Upper lobe of left lung (tissue), 4 donors: ENCODE data around the gene GCM1.

ENCODE experiments used
- EP300 ChIP-seq, 4 donors: sonication (generic); formaldehyde crosslinking; IDR thresholded peaks; one replicate each; pipeline ENCODE4 v1.5.1; 2017; ENCODE audit warnings: antibody characterized with exemption in 4 of 4, control low read depth in 2 of 4
- POLR2A ChIP-seq, 4 donors: fragments of 450-650 bp; IDR thresholded peaks; one replicate each; pipeline ENCODE4 v1.5.1; 2016 to 2017; ENCODE audit warnings: antibody characterized with exemption in 4 of 4, mild to moderate bottlenecking in 2 of 4
- POLR2AphosphoS5 ChIP-seq, 2 donors: sonication (generic); formaldehyde crosslinking; IDR thresholded peaks; one replicate each; pipeline ENCODE4 v1.5.1; 2017; ENCODE audit warnings: antibody characterized with exemption in 2 of 2
- TF ChIP-seq, protein P1 (sequence below), 6 experiments: fragments of 450-650 bp in 4 of 6; fragments of 200-600 bp in 2 of 6; sonication (generic) in 2 of 6; IDR thresholded peaks; one replicate each; pipeline ENCODE4 v1.5.1; 2016 to 2019; ENCODE audit warnings: antibody characterized with exemption in 6 of 6

DNA sequence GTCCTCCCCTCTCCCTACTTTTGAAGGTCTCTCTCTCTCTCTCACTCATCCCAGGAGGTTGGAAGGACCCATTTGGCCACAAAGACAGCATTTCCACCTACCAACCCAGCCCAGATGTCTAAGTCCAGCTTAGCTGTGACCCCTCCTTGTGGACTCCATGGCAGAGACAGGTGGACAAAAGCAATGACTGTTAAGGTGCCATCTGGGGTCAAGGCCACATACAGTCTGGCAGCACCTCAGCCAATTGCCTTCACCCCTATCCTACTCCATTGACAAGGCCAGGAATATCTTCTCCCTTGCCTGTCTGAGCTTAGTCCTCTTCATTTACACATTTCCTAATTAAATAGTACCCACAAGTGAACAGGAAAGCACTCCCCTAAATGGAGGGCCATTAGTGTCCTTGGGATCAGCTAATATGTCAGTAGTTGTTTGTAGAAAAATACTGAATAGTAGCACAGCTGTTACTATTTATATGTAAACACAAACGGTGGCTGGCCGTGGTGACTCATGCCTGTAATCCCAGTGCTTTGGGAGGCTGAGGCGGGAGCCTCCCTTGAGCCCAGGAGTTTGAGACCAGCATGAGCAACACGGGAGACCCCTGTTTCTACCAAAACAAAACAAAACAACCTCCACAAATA, 28.8 kb downstream of the GCM1 start:
- TF ChIP-seq, protein P1, sequence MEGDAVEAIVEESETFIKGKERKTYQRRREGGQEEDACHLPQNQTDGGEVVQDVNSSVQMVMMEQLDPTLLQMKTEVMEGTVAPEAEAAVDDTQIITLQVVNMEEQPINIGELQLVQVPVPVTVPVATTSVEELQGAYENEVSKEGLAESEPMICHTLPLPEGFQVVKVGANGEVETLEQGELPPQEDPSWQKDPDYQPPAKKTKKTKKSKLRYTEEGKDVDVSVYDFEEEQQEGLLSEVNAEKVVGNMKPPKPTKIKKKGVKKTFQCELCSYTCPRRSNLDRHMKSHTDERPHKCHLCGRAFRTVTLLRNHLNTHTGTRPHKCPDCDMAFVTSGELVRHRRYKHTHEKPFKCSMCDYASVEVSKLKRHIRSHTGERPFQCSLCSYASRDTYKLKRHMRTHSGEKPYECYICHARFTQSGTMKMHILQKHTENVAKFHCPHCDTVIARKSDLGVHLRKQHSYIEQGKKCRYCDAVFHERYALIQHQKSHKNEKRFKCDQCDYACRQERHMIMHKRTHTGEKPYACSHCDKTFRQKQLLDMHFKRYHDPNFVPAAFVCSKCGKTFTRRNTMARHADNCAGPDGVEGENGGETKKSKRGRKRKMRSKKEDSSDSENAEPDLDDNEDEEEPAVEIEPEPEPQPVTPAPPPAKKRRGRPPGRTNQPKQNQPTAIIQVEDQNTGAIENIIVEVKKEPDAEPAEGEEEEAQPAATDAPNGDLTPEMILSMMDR (IDR thresholded peaks at IDR 0.05), result no peak
- no peak for TF ChIP-seq EP300 (IDR thresholded peaks at IDR 0.05)
- TF ChIP-seq POLR2AphosphoS5 (IDR thresholded peaks at IDR 0.05), result no peak
- no peak for TF ChIP-seq POLR2A (IDR thresholded peaks at IDR 0.05)
